Measurements from ENCODE around the gene EFCAB8. TPM values are rescaled to one million over a fixed set of nuclear protein-coding genes. Genes with fewer than 3 reads are reported as not detected.

Gene EFCAB8
- total and polyA plus RNA-seq, 4 donors: 0.25 TPM; not detected in 3

DNA sequence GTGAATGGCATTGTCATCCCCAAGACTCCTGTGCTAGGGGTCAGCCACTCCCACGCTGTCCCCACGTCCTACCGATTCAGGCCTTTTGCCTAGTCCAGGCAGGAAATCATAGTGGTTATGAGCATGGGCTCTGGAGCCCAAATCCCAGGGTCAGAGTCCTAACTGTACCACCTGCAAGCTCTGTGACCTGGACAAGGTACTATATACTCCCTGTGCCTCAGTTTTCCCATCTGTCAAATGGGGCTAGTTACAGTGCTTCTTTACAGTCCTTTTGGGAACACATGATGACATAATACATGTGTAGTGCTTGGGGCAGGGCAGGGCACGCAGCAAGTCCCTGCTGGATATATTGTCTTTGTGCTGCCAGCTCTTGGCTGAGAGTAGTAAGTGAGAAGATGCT, 27.2 kb downstream of the EFCAB8 start:
- Histone ChIP-seq H3K9me3 (ENCODE audit: control insufficient read depth in 4 of 4, low read length in 3 of 4) (no peaks in the 10 kb centered on the region), H3K9ac (ENCODE audit: low read depth in 1 of 2, low read length in 2 of 2) (no peak overlapping the region), H3K27ac (ENCODE audit: low read depth in 1 of 2, low read length in 2 of 2) (no peak overlapping the region), H3K36me3 (ENCODE audit: control insufficient read depth in 4 of 4, insufficient read depth in 3 of 4, low read depth in 1 of 4, low read length in 3 of 4) (no peaks in the 10 kb centered on the region), H3K4me1 (ENCODE audit: control insufficient read depth in 4 of 4, insufficient read depth in 4 of 4, low read length in 3 of 4) (no peaks in the 10 kb centered on the region), H3K4me3 (ENCODE audit: low read depth in 1 of 3, low read length in 3 of 3) (no peak overlapping the region), H3K27me3 (ENCODE audit: control insufficient read depth in 4 of 4, insufficient read depth in 4 of 4, low read length in 3 of 4) (no peaks in the 10 kb centered on the region)
- TF ChIP-seq, protein P1, sequence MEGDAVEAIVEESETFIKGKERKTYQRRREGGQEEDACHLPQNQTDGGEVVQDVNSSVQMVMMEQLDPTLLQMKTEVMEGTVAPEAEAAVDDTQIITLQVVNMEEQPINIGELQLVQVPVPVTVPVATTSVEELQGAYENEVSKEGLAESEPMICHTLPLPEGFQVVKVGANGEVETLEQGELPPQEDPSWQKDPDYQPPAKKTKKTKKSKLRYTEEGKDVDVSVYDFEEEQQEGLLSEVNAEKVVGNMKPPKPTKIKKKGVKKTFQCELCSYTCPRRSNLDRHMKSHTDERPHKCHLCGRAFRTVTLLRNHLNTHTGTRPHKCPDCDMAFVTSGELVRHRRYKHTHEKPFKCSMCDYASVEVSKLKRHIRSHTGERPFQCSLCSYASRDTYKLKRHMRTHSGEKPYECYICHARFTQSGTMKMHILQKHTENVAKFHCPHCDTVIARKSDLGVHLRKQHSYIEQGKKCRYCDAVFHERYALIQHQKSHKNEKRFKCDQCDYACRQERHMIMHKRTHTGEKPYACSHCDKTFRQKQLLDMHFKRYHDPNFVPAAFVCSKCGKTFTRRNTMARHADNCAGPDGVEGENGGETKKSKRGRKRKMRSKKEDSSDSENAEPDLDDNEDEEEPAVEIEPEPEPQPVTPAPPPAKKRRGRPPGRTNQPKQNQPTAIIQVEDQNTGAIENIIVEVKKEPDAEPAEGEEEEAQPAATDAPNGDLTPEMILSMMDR (IDR thresholded peaks at IDR 0.05; ENCODE audit: low read depth, low read length, missing input control): no peak
- no peak for TF ChIP-seq NR2F2 (IDR thresholded peaks at IDR 0.05)
- no peak for TF ChIP-seq JUND (IDR thresholded peaks at IDR 0.05)
- DNase-seq (ENCODE audit: low spot score): no peak
- WGBS: 96% methylated on average over 4 of the region's 4 CpGs

DNA sequence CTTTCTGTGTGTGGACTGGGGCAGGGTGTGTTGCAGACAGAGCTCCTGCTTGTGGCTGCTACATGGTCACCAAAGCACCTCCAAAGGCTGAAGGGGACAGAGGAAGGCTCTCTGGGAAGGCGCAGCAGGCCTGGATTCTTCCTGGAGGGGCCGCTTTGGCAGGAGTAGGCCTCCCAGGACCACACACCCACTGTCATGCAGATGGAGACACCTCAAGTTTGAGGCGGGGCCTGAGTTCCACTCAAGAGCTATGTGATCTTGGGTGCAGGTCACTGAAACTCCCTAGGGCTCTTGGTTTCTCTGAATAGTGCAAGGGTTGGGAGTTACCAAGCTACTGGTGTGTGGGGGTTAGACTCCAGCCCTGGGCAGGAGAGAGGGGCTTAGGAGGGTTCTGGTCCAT, 27.9 kb downstream of the EFCAB8 start:
- Histone ChIP-seq H3K9me3 (ENCODE audit: control insufficient read depth in 4 of 4, low read length in 3 of 4) (no peaks in the 10 kb centered on the region), H3K9ac (ENCODE audit: low read depth in 1 of 2, low read length in 2 of 2) (no peak overlapping the region), H3K4me3 (ENCODE audit: low read depth in 1 of 3, low read length in 3 of 3) (no peak overlapping the region), H3K36me3 (ENCODE audit: control insufficient read depth in 4 of 4, insufficient read depth in 3 of 4, low read depth in 1 of 4, low read length in 3 of 4) (no peaks in the 10 kb centered on the region), H3K4me1 (ENCODE audit: control insufficient read depth in 4 of 4, insufficient read depth in 4 of 4, low read length in 3 of 4) (no peaks in the 10 kb centered on the region), H3K27me3 (ENCODE audit: control insufficient read depth in 4 of 4, insufficient read depth in 4 of 4, low read length in 3 of 4) (no peaks in the 10 kb centered on the region), H3K27ac (ENCODE audit: low read depth in 1 of 2, low read length in 2 of 2) (no peak overlapping the region)
- TF ChIP-seq FOXA1 (IDR thresholded peaks at IDR 0.05) (no peak), ATF3 (IDR thresholded peaks at IDR 0.05) (no peak), RXRA (IDR thresholded peaks at IDR 0.05) (no peak), TAF1 (conservative IDR thresholded peaks at IDR 0.05) (no peak)
- 86% methylated on average over 3 of the region's 3 CpGs for WGBS
- DNase-seq (ENCODE audit: low spot score): no peak

- Histone ChIP-seq H3K9me3 (ENCODE audit: control insufficient read depth in 4 of 4, low read length in 3 of 4) (no peaks in the 10 kb centered on the region), H3K4me3 (ENCODE audit: low read depth in 1 of 3, low read length in 3 of 3) (no peak overlapping the region), H3K36me3 (ENCODE audit: control insufficient read depth in 4 of 4, insufficient read depth in 3 of 4, low read depth in 1 of 4, low read length in 3 of 4) (no peaks in the 10 kb centered on the region), H3K4me1 (ENCODE audit: control insufficient read depth in 4 of 4, insufficient read depth in 4 of 4, low read length in 3 of 4) (no peaks in the 10 kb centered on the region), H3K9ac (ENCODE audit: low read depth in 1 of 2, low read length in 2 of 2) (no peak overlapping the region), H3K27me3 (ENCODE audit: control insufficient read depth in 4 of 4, insufficient read depth in 4 of 4, low read length in 3 of 4) (no peaks in the 10 kb centered on the region), H3K27ac (ENCODE audit: low read depth in 1 of 2, low read length in 2 of 2) (no peak overlapping the region)
- WGBS: 89% methylated on average over 11 of the region's 11 CpGs
- no peak for DNase-seq (ENCODE audit: low spot score)
- no peak for TF ChIP-seq FOXA2 (IDR thresholded peaks at IDR 0.05)
- no peak for TF ChIP-seq GABPA (IDR thresholded peaks at IDR 0.05 in 1 of 2, conservative IDR thresholded peaks at IDR 0.05 in 1 of 2)
- TF ChIP-seq JUND (IDR thresholded peaks at IDR 0.05): no peak
- no peak for TF ChIP-seq MAX (IDR thresholded peaks at IDR 0.05)
- TF ChIP-seq, protein P2, sequence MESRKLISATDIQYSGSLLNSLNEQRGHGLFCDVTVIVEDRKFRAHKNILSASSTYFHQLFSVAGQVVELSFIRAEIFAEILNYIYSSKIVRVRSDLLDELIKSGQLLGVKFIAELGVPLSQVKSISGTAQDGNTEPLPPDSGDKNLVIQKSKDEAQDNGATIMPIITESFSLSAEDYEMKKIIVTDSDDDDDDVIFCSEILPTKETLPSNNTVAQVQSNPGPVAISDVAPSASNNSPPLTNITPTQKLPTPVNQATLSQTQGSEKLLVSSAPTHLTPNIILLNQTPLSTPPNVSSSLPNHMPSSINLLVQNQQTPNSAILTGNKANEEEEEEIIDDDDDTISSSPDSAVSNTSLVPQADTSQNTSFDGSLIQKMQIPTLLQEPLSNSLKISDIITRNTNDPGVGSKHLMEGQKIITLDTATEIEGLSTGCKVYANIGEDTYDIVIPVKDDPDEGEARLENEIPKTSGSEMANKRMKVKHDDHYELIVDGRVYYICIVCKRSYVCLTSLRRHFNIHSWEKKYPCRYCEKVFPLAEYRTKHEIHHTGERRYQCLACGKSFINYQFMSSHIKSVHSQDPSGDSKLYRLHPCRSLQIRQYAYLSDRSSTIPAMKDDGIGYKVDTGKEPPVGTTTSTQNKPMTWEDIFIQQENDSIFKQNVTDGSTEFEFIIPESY (IDR thresholded peaks at IDR 0.05): no peak
- TF ChIP-seq, protein P3, sequence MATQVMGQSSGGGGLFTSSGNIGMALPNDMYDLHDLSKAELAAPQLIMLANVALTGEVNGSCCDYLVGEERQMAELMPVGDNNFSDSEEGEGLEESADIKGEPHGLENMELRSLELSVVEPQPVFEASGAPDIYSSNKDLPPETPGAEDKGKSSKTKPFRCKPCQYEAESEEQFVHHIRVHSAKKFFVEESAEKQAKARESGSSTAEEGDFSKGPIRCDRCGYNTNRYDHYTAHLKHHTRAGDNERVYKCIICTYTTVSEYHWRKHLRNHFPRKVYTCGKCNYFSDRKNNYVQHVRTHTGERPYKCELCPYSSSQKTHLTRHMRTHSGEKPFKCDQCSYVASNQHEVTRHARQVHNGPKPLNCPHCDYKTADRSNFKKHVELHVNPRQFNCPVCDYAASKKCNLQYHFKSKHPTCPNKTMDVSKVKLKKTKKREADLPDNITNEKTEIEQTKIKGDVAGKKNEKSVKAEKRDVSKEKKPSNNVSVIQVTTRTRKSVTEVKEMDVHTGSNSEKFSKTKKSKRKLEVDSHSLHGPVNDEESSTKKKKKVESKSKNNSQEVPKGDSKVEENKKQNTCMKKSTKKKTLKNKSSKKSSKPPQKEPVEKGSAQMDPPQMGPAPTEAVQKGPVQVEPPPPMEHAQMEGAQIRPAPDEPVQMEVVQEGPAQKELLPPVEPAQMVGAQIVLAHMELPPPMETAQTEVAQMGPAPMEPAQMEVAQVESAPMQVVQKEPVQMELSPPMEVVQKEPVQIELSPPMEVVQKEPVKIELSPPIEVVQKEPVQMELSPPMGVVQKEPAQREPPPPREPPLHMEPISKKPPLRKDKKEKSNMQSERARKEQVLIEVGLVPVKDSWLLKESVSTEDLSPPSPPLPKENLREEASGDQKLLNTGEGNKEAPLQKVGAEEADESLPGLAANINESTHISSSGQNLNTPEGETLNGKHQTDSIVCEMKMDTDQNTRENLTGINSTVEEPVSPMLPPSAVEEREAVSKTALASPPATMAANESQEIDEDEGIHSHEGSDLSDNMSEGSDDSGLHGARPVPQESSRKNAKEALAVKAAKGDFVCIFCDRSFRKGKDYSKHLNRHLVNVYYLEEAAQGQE (IDR thresholded peaks at IDR 0.05): no peak
- TF ChIP-seq, protein P1 (IDR thresholded peaks at IDR 0.05; ENCODE audit: low read depth, low read length, missing input control): no peak
- no peak for TF ChIP-seq FOXA1 (IDR thresholded peaks at IDR 0.05)
- TF ChIP-seq YY1 (IDR thresholded peaks at IDR 0.05): no peak
Observed at GRCh38 chr20:32887492-32887891, 28.8 kb downstream of the EFCAB8 start.

Measured in liver (tissue), 9 donors.